Transverse colon (tissue), 4 donors: Measurements from ENCODE around the gene EGLN2. TPM values are rescaled to one million over a fixed set of nuclear protein-coding genes. Genes with fewer than 3 reads are reported as not detected.
A peak's percentile ranks its signal among the peaks of the same experiment; 100 is the strongest.
"Not testable (repeated sequence)": the region's sequence is repeated elsewhere in the genome, so short reads cannot be mapped to it uniquely, and the experiment has no call there.

Experiments
- DNase-seq: peaks from one replicate; pipeline ENCODE4 v3.0.0-alpha.2; 2019
- H3K27ac ChIP-seq, 4 donors: fragments of 200-600 bp; sonication (generic); 2 replicates each; pipeline ENCODE4 v1.5.1; 2016 to 2018; ENCODE audit warnings: inconsistent platforms in 4 of 4
- H3K27me3 ChIP-seq: fragments of 200-600 bp; sonication (generic); 2 replicates; pipeline ENCODE4 v1.5.1; 2017; ENCODE audit warnings: inconsistent platforms
- H3K36me3 ChIP-seq, 4 donors: fragments of 200-600 bp; sonication (generic); 2 replicates each; pipeline ENCODE4 v1.5.1; 2017 to 2019; ENCODE audit warnings: inconsistent platforms in 4 of 4
- H3K4me1 ChIP-seq, 4 donors: fragments of 200-600 bp; sonication (generic); 2 replicates each; pipeline ENCODE4 v1.5.1; 2017 to 2020; ENCODE audit warnings: inconsistent platforms in 4 of 4
- H3K4me3 ChIP-seq, 4 donors: fragments of 200-600 bp; sonication (generic); 1 replicate in 1 of 4; 2 replicates in 3 of 4; pipeline versions ENCODE4 v1.5.1 to v1.6.1; 2017 to 2019; ENCODE audit warnings: inconsistent platforms in 4 of 4
- H3K9me3 ChIP-seq, 2 donors: fragments of 200-600 bp; sonication (generic); 2 replicates each; pipeline ENCODE4 v1.5.1; 2017 to 2019; ENCODE audit warnings: inconsistent platforms in 2 of 2
- CTCF ChIP-seq, 5 experiments: fragments of 200-600 bp in 3 of 5; fragments of 450-650 bp in 2 of 5; sonication (generic) in 3 of 5; IDR thresholded peaks; 1 replicate in 2 of 5; 2 replicates in 3 of 5; pipeline ENCODE4 v1.5.1; 2016 to 2017; ENCODE audit warnings: antibody characterized with exemption in 5 of 5, inconsistent platforms in 3 of 5, mild to moderate bottlenecking in 2 of 5, moderate library complexity in 1 of 5
- EP300 ChIP-seq: sonication (generic); formaldehyde crosslinking; IDR thresholded peaks from one replicate; pipeline ENCODE4 v1.6.1; 2017; ENCODE audit warnings: antibody characterized with exemption, low read depth
- POLR2A ChIP-seq: fragments of 450-650 bp; IDR thresholded peaks from one replicate; pipeline ENCODE4 v1.6.1; 2016; ENCODE audit warnings: antibody characterized with exemption, mild to moderate bottlenecking, moderate library complexity
- POLR2AphosphoS5 ChIP-seq, 3 donors: sonication (generic); formaldehyde crosslinking; IDR thresholded peaks; one replicate each; pipeline ENCODE4 v1.6.1; 2016; ENCODE audit warnings: antibody characterized with exemption in 3 of 3
- WGBS, 2 donors: methylation state at CpG; one replicate each; pipeline ENCODE4 v1.1.5; 2018; ENCODE audit warnings: low coverage in 1 of 2; 5-methylcytosine and 5-hydroxymethylcytosine counted together
- in situ Hi-C, 4 donors: fragments of 200-750 bp; cut with MboI; loops; one replicate each; pipeline versions ENCODE4 v1.15.0 to v1.15.1; 2017; ENCODE audit warnings: low sequenced_read_pairs in 3 of 4, low pct_ligation_motif_present in 1 of 4, low pct_unique_long_range_greater_than_20kb in 1 of 4
- intact Hi-C: fragments of 100-400 bp; cut with DNase I; formaldehyde crosslinking; loops from one replicate; pipeline ENCODE4 v1.15.1; 2023; ENCODE audit warnings: low total_unique reads
- total RNA-seq, 4 donors: library from RNA; depleted of rRNA; stranded (reverse); fragments of >200 nt; gene quantifications; one replicate each; pipeline ENCODE4 v1.1.0, GENCODE V29; 2016

Gene EGLN2
- total RNA-seq, 4 donors from 2014 or later, result 102 to 123 (median 115) TPM

GRCh38 chr19:40809358-40810086 lies 10.5 kb downstream of the EGLN2 start:
- in situ Hi-C loops (loop anchor here in 2 of 4 donors (10.0 to 25.0 kb wide), 2 partner anchors 97 to 145 kb away; partner anchors contain the start of genes COQ8B (in 1 of the 2) and ITPKC (in 1 of the 2)), intact Hi-C loops (loop anchor here (5.0 to 10.0 kb wide), 2 partner anchors 95 to 323 kb away; partner anchors contain the start of genes COQ8B and ITPKC)
- peaks cover 26 to 69% (median 46%) of the 10 kb centered on the region in 4 donors for H3K4me1 ChIP-seq
- H3K4me3 ChIP-seq, result peak overlapping the region in 1 of 4 donors; percentile 53
- no peak for DNase-seq
- no peaks in the 10 kb centered on the region for H3K9me3 ChIP-seq
- peak in 1 of 3 donors; percentile 2 for TF ChIP-seq POLR2AphosphoS5 (IDR thresholded peaks at IDR 0.05)
- TF ChIP-seq POLR2A, result no peak
- TF ChIP-seq EP300, result no peak
- no peak for TF ChIP-seq CTCF (IDR thresholded peaks at IDR 0.05)
- no peaks in the 10 kb centered on the region for H3K36me3 ChIP-seq
- WGBS, 2 donors, result 90% methylated on average over 39 of the region's 39 CpGs; no CpG with 5 or more reads in 1 of the 2 donors
- H3K27ac ChIP-seq, result peak overlapping the region; percentile 79 to 89 (median 84)
- no peaks in the 10 kb centered on the region for H3K27me3 ChIP-seq

GRCh38 chr19:40810160-40810559 lies 11.2 kb downstream of the EGLN2 start:
- H3K9me3 ChIP-seq, result no peaks in the 10 kb centered on the region
- H3K4me3 ChIP-seq, result peak overlapping the region in 2 of 4 donors; percentile 30 to 53
- peak overlapping the region; percentile 79 to 89 (median 84) for H3K27ac ChIP-seq
- TF ChIP-seq POLR2A (no peak), EP300 (no peak), POLR2AphosphoS5 (IDR thresholded peaks at IDR 0.05) (no peak)
- no peaks in the 10 kb centered on the region for H3K27me3 ChIP-seq
- intact Hi-C loops, result loop anchor here (5.0 kb wide), 1 partner anchor 322 kb away; no protein-coding TSS in a partner anchor
- no peak for DNase-seq
- WGBS, 2 donors, result 83% methylated on average over 14 of the region's 14 CpGs; no CpG with 5 or more reads in 1 of the 2 donors
- in situ Hi-C loops, result loop anchor here in 2 of 4 donors (10.0 to 25.0 kb wide), 2 partner anchors 98 to 145 kb away; partner anchors contain the start of genes COQ8B (in 1 of the 2) and ITPKC (in 1 of the 2)
- H3K36me3 ChIP-seq, result no peaks in the 10 kb centered on the region
- peaks cover 20 to 63% (median 40%) of the 10 kb centered on the region in 4 donors for H3K4me1 ChIP-seq

- Histone ChIP-seq H3K4me1 (peaks cover 13 to 56% (median 33%) of the 10 kb centered on the region in 4 donors), H3K27ac (peak overlapping the region; percentile 79 to 89 (median 84)), H3K4me3 (peak overlapping the region; percentile 25 to 53 (median 29))
- TF ChIP-seq CTCF (IDR thresholded peaks at IDR 0.05) (peak in 2 of 5 experiments; percentile 38 to 39), POLR2AphosphoS5 (IDR thresholded peaks at IDR 0.05) (peak in 2 of 3 donors; percentile 10 to 27), POLR2A (peak; percentile 17)
- H3K36me3 ChIP-seq, H3K27me3 ChIP-seq, H3K9me3 ChIP-seq: not testable (repeated sequence)
- peak; percentile 82 for DNase-seq
- intact Hi-C loops, result loop anchor here (5.0 kb wide), 1 partner anchor 321 kb away; no protein-coding TSS in a partner anchor
- in situ Hi-C loops, result loop anchor here in 2 of 4 donors (10.0 to 25.0 kb wide), 2 partner anchors 99 to 146 kb away; partner anchors contain the start of genes COQ8B (in 1 of the 2) and ITPKC (in 1 of the 2)
- 3 to 25% methylated on average over 5 to 50 of the region's 65 CpGs for WGBS, 2 donors
These were observed 11.8 kb downstream of the EGLN2 start for GRCh38 chr19:40810649-40811408.

- Histone ChIP-seq H3K4me3 (peak overlapping the region in 3 of 4 donors; percentile 28 to 53 (median 30)), H3K27me3 (no peaks in the 10 kb centered on the region), H3K36me3 (no peaks in the 10 kb centered on the region), H3K9me3 (no peaks in the 10 kb centered on the region), H3K27ac (peak overlapping the region; percentile 79 to 89 (median 84)), H3K4me1 (peaks cover 5 to 48% (median 25%) of the 10 kb centered on the region in 4 donors)
- 17 to 48% methylated on average over 1 to 32 of the region's 35 CpGs for WGBS, 2 donors
- no peak for TF ChIP-seq POLR2AphosphoS5 (IDR thresholded peaks at IDR 0.05)
- in situ Hi-C loops (loop anchor here in 2 of 4 donors (10.0 to 25.0 kb wide), 2 partner anchors 99 to 147 kb away; partner anchors contain the start of genes COQ8B (in 1 of the 2) and ITPKC (in 1 of the 2)), intact Hi-C loops (loop anchor here (5.0 kb wide), 1 partner anchor 321 kb away; no protein-coding TSS in a partner anchor)
- DNase-seq, result no peak
These were observed 12.7 kb downstream of the EGLN2 start for GRCh38 chr19:40811478-40812341.

GRCh38 chr19:40812571-40812970 lies 13.6 kb downstream of the EGLN2 start:
- peaks cover 0 to 39% (median 24%) of the 10 kb centered on the region in 4 donors for H3K4me1 ChIP-seq

More at GRCh38 chr19:40812571-40812970, 13.6 kb downstream of the EGLN2 start:
- not testable (repeated sequence) for H3K36me3 ChIP-seq, H3K27me3 ChIP-seq, H3K4me3 ChIP-seq, H3K9me3 ChIP-seq, DNase-seq
- WGBS, 2 donors, result 76 to 91% methylated on average over 4 to 7 of the region's 7 CpGs
- in situ Hi-C loops (loop anchor here in 2 of 4 donors (10.0 to 25.0 kb wide), 2 partner anchors 100 to 148 kb away; partner anchors contain the start of genes COQ8B (in 1 of the 2) and ITPKC (in 1 of the 2)), intact Hi-C loops (loop anchor here (5.0 kb wide), 1 partner anchor 320 kb away; no protein-coding TSS in a partner anchor)
- peak overlapping the region in 1 of 4 donors; percentile 19 for H3K27ac ChIP-seq
